SW480 (cell line): ENCODE data around the gene HEATR5A.

Experiments
- DNase-seq: peaks from one replicate; pipeline ENCODE4 v3.0.0-alpha.2; 2016; ENCODE audit warnings: low spot score

The HEATR5A gene

GRCh38 chr14:31426663-31427062 is 6.3 kb upstream of the HEATR5A start:
- DNase-seq = no peak

- no peak for DNase-seq
Observed at GRCh38 chr14:31425905-31426304, 5.6 kb upstream of the HEATR5A start.

GRCh38 chr14:31421200-31421599 is 850 bp upstream of the HEATR5A start:
- no peak for DNase-seq

GRCh38 chr14:31419967-31420318 is 407 bp downstream of the HEATR5A start:
- peak; percentile 61 for DNase-seq

- DNase-seq = peak; percentile 3
Observed at GRCh38 chr14:31419179-31419966, 977 bp downstream of the HEATR5A start.

GRCh38 chr14:31418440-31418839 is 1.9 kb downstream of the HEATR5A start:
- DNase-seq = no peak

GRCh38 chr14:31414190-31414833 is 6.0 kb downstream of the HEATR5A start:
- DNase-seq = peak; percentile 2

GRCh38 chr14:31411218-31411727 is 9.1 kb downstream of the HEATR5A start:
- no peak for DNase-seq

GRCh38 chr14:31410048-31410650 is 10.2 kb downstream of the HEATR5A start:
- no peak for DNase-seq

- DNase-seq = no peak
Observed at GRCh38 chr14:31408421-31408820, 11.9 kb downstream of the HEATR5A start.

GRCh38 chr14:31405599-31406232 is 14.6 kb downstream of the HEATR5A start:
- no peak for DNase-seq

GRCh38 chr14:31405106-31405505 is 15.2 kb downstream of the HEATR5A start:
- no peak for DNase-seq

GRCh38 chr14:31403707-31404106 is 16.6 kb downstream of the HEATR5A start:
- DNase-seq = no peak

- DNase-seq = no peak
Observed at GRCh38 chr14:31402764-31403439, 17.4 kb downstream of the HEATR5A start.

- DNase-seq = no peak
Observed at GRCh38 chr14:31401369-31401932, 18.9 kb downstream of the HEATR5A start.

- no peak for DNase-seq
Observed at GRCh38 chr14:31400031-31400638, 20.2 kb downstream of the HEATR5A start.

- DNase-seq = no peak
Observed at GRCh38 chr14:31395572-31396205, 24.7 kb downstream of the HEATR5A start.

GRCh38 chr14:31395119-31395518 is 25.2 kb downstream of the HEATR5A start:
- DNase-seq = no peak

- no peak for DNase-seq
Observed at GRCh38 chr14:31391977-31392503, 28.3 kb downstream of the HEATR5A start.

- DNase-seq = no peak
Observed at GRCh38 chr14:31391473-31391872, 28.9 kb downstream of the HEATR5A start.
